Stimulated activated CD8-positive, alpha-beta memory T cell treated with anti-CD3 and anti-CD28 coated beads, Interleukin-15, amount 100 ng/mL, for 1 hour (primary cell): ENCODE data around the gene DDX28.

Experiments used
- DNase-seq: peaks from one replicate; pipeline ENCODE4 v3.0.0-alpha.2; 2020; ENCODE audit warnings: low read depth

Gene DDX28, protein sequence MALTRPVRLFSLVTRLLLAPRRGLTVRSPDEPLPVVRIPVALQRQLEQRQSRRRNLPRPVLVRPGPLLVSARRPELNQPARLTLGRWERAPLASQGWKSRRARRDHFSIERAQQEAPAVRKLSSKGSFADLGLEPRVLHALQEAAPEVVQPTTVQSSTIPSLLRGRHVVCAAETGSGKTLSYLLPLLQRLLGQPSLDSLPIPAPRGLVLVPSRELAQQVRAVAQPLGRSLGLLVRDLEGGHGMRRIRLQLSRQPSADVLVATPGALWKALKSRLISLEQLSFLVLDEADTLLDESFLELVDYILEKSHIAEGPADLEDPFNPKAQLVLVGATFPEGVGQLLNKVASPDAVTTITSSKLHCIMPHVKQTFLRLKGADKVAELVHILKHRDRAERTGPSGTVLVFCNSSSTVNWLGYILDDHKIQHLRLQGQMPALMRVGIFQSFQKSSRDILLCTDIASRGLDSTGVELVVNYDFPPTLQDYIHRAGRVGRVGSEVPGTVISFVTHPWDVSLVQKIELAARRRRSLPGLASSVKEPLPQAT

DNA sequence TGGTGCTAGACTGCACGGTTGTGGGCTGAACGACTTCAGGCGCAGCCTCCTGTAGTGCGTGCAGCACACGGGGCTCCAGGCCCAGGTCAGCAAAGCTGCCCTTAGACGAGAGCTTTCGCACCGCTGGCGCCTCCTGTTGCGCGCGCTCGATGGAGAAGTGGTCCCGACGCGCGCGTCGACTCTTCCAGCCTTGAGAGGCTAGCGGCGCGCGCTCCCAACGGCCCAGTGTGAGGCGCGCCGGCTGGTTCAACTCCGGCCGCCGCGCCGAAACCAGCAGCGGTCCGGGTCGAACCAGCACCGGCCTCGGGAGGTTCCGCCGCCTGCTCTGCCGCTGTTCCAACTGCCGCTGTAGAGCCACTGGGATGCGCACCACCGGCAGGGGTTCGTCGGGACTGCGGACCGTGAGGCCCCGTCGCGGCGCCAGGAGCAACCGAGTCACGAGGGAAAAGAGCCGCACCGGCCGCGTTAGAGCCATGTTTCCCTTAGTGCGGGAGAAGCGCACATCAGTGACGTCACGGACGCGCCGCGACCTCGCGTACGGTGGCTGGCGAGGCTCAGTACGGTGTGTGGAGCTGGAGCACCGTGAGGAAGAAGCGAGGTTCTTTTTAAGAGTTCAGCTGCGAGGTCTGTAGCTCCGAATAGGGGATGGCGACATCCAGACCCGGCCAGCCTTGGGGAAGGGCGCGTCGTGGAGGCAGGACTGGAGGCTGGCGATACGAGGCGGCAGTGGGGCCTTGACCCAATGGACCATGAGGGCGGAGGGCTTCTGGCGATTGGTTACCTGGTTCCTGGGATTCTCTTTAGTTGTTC, at the start of gene DDX28, which contains the start of gene DUS2:
DDX28 (minus strand) TSS at position 505 of the 810 bp plus-strand sequence; CDS start at position 475, 30 bp downstream.
DUS2 (plus strand) TSS at position 557 of the 810 bp plus-strand sequence. CDS start 14,740 bp downstream, outside the sequence.
- peak; percentile 90 for DNase-seq

GRCh38 chr16:68072038-68072695, 49.1 kb upstream of the DDX28 start:
- DNase-seq, result no peak

- no peak for DNase-seq
These were observed 48.5 kb upstream of the DDX28 start for GRCh38 chr16:68071518-68071901.

DNA sequence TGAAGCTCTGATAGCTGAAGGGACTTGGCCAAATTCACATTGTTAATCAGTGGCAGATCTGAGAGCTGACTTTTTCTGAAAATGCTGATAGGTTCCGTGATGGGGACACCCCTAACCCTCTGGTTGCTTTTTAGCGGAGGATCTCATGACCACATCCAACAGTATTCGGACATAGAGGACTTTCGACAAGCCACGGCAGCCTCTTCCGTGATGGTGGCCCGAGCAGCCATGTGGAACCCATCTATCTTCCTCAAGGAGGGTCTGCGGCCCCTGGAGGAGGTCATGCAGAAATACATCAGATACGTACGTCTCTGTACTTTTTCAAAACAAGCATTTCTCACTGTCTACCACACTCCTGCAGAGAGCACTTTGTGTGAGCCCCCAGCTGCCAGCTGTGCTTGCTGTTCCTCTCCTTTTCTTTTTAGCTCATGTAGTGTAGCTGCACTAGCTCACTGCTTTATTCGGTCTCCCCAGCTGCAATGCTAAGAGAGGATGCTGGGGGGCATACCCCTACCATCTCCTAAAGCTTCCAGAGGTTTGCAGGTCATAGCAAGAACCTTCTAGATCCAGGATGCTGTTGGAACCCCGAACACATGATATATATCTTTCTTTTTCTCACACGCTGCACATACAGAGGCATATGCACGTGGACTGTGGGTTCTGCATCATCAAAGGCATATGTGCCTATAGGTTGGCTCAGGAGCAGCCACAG, 47.9 kb upstream of the DDX28 start:
- no peak for DNase-seq

DNA sequence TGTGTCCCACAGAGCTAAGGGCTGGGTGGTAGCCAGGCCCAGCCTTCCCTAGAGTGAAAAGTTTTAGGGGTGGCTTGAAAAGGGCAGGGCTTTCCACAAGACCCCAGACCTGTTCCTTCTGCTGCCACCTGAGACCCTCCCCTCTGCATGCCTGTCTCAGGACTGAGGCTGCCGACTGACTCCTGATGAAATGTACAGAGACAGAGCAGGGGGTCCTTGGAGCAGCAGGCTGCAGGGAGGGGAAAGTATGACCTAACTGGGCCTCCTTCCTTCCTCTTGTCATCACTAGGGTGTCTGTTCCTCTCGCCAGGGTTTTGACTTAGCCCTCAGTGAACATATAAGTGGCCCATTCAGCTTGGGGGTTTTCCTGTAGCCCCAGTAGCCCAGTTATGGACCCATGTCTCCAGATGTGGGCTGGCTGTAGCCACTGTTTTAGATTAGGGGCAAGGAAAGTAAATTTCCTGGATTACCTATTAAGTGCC, 47.3 kb upstream of the DDX28 start:
- DNase-seq, result no peak

- no peak for DNase-seq
These were observed 46.6 kb upstream of the DDX28 start for GRCh38 chr16:68069511-68070248.

GRCh38 chr16:68068926-68069325, 45.9 kb upstream of the DDX28 start:
- no peak for DNase-seq

DNA sequence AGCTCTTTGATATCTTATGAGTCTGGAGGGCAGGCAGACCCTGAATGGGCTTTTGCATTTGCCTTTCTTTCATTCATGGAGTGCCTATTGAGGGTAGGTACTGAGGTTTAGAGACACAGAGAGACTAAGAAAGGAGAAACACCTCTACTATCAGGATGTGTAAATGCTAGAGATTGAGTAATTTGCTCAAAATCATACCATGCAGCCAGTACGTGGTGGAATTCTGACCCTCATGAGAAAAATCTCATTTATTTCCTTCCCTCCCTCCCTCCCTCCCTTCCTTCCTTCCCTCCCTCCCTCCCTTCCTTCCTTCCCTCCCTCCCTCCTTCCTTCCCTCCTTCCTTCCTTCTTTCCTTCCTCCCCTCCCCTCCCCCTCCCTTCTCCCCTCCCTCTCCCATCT, 43.7 kb upstream of the DDX28 start:
- DNase-seq, result no peak

- DNase-seq, result no peak
These were observed 42.8 kb upstream of the DDX28 start for GRCh38 chr16:68065716-68066305.

GRCh38 chr16:68064791-68065365, 41.8 kb upstream of the DDX28 start:
- DNase-seq, result peak; percentile 57

- DNase-seq, result no peak
These were observed 39.9 kb upstream of the DDX28 start for GRCh38 chr16:68062910-68063393.

- no peak for DNase-seq
These were observed 38.4 kb upstream of the DDX28 start for GRCh38 chr16:68061396-68061795.

- DNase-seq, result no peak
These were observed 36.8 kb upstream of the DDX28 start for GRCh38 chr16:68059804-68060203.

GRCh38 chr16:68055395-68055794, 32.4 kb upstream of the DDX28 start:
- no peak for DNase-seq

GRCh38 chr16:68049449-68049848, 26.4 kb upstream of the DDX28 start:
- no peak for DNase-seq

- no peak for DNase-seq
These were observed 25.0 kb upstream of the DDX28 start for GRCh38 chr16:68047987-68048386.

DNA sequence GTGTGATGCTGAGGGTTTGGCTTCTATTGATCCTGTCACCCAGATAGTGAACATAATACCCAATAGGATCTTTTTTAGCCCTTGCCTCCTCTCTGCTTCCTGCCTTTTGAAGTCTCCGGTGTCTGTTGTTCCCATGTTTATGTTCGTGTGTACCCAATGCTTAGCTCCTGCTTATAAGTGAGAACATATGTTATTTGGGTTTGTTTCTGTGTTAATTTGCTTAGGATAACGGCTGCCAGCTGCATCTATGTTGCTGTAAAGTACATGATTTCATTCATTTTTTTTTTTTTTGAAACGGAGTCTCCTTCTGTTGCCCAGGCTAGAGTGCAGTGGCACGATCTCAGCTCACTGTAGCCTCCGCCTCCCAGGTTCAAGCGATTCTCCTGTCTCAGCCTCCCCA, 23.1 kb upstream of the DDX28 start:
- DNase-seq, result no peak

- no peak for DNase-seq
These were observed 18.8 kb upstream of the DDX28 start for GRCh38 chr16:68041783-68042182.

- peak; percentile 90 for DNase-seq
These were observed 17.7 kb upstream of the DDX28 start for GRCh38 chr16:68040506-68041288.
